Measurements from ENCODE around the gene AP5B1.

The AP5B1 gene

GRCh38 chr11:65781962-65782815 is 1.4 kb upstream of the AP5B1 start:
- Histone ChIP-seq H3K36me3 (ENCODE audit: control insufficient read depth in 2 of 2, insufficient read depth in 1 of 2, low read length in 2 of 2) (peaks cover 0 to 25% of the 10 kb centered on the region in 2 experiments; a peak in 1 of 3 replicates), H3K27ac (ENCODE audit: extremely low read depth, low read depth, low read length) (no peak overlapping the region), H3K4me3 (ENCODE audit: low read depth, low read length) (no peak overlapping the region), H3K4me1 (ENCODE audit: control insufficient read depth, insufficient read depth, low read length) (no peaks in the 10 kb centered on the region), H3K9me3 (ENCODE audit: control insufficient read depth, insufficient read depth, low read depth, low read length) (no peaks in the 10 kb centered on the region)
- TF ChIP-seq BCL6B (tag by site-specific recombination; IDR thresholded peaks at IDR 0.05) (no peak), ZNF341 (tag by site-specific recombination; IDR thresholded peaks at IDR 0.05; ENCODE audit: low read depth) (0 out of 2 replicates have a peak, but pooled peaks have one; percentile 22)
- CTCF ChIA-PET, result interaction anchor here (0.7 to 4.3 kb wide), 4 partner anchors 31 to 315 kb away, joined by 3 to 45 read pairs (median 5); partner anchors contain the start of gene RNASEH2C
- POLR2A ChIA-PET, result no interaction called here

GRCh38 chr11:65781152-65781961 is 581 bp upstream of the AP5B1 start:
- POLR2A ChIA-PET, result interaction anchor here (2.7 kb wide), 1 partner anchor 61 kb away, joined by 23 read pairs; the partner anchor contains the start of gene RNASEH2C
- Histone ChIP-seq H3K36me3 (ENCODE audit: control insufficient read depth in 2 of 2, insufficient read depth in 1 of 2, low read length in 2 of 2) (peaks cover 0 to 34% of the 10 kb centered on the region in 2 experiments; a peak in 1 of 3 replicates), H3K9me3 (ENCODE audit: control insufficient read depth, insufficient read depth, low read depth, low read length) (no peaks in the 10 kb centered on the region), H3K4me3 (ENCODE audit: low read depth, low read length) (peak overlapping the region; percentile 76), H3K4me1 (ENCODE audit: control insufficient read depth, insufficient read depth, low read length) (no peaks in the 10 kb centered on the region), H3K27ac (ENCODE audit: extremely low read depth, low read depth, low read length) (no peak overlapping the region; the same call in 1 of the 2 replicates)
- no peak for TF ChIP-seq ZNF600 (tag by site-specific recombination; IDR thresholded peaks at IDR 0.05)
- no peak for TF ChIP-seq ZNF530 (tag by site-specific recombination; IDR thresholded peaks at IDR 0.05; ENCODE audit: low read depth)
- TF ChIP-seq ZNF426 (tag by site-specific recombination; IDR thresholded peaks at IDR 0.05), result no peak
- CTCF ChIA-PET, result interaction anchor here (0.5 to 4.3 kb wide), 9 partner anchors 10 to 316 kb away, joined by 3 to 45 read pairs (median 5); no protein-coding TSS in a partner anchor

GRCh38 chr11:65779919-65780769 is 632 bp downstream of the AP5B1 start:
- CTCF ChIA-PET, result interaction anchor here (0.6 to 4.3 kb wide), 48 partner anchors 8 to 909 kb away, joined by 3 to 45 read pairs (median 4); partner anchors contain the start of genes CCDC85B, CFL1, FIBP and KAT5
- Histone ChIP-seq H3K36me3 (ENCODE audit: control insufficient read depth in 2 of 2, insufficient read depth in 1 of 2, low read length in 2 of 2) (peaks cover 0 to 41% of the 10 kb centered on the region in 2 experiments; a peak in 1 of 3 replicates), H3K4me3 (ENCODE audit: low read depth, low read length) (peak overlapping the region; percentile 76), H3K9me3 (ENCODE audit: control insufficient read depth, insufficient read depth, low read depth, low read length) (no peaks in the 10 kb centered on the region), H3K4me1 (ENCODE audit: control insufficient read depth, insufficient read depth, low read length) (no peaks in the 10 kb centered on the region), H3K27ac (ENCODE audit: extremely low read depth, low read depth, low read length) (peak overlapping the region; percentile 90)
- POLR2A ChIA-PET, result interaction anchor here (0.5 to 2.7 kb wide), 9 partner anchors 9 to 509 kb away, joined by 3 to 23 read pairs (median 3); partner anchors contain the start of genes FIBP, KAT5, RNASEH2C and YIF1A
- TF ChIP-seq PRDM4 (tag by site-specific recombination; IDR thresholded peaks at IDR 0.05) (no peak), ZXDB (tag by site-specific recombination; IDR thresholded peaks at IDR 0.05) (peak; percentile 53; the same call in 1 of the 2 replicates), ZSCAN16 (tag by site-specific recombination; IDR thresholded peaks at IDR 0.05) (no peak), PRDM6 (tag by site-specific recombination; IDR thresholded peaks at IDR 0.05) (no peak), KLF17 (tag by site-specific recombination; IDR thresholded peaks at IDR 0.05) (no peak), ZNF10 (tag by site-specific recombination; IDR thresholded peaks at IDR 0.05) (peak; percentile 73), BCL11A (tag by site-specific recombination; IDR thresholded peaks at IDR 0.05; ENCODE audit: low read depth) (no peak), ZNF596 (tag by site-specific recombination; IDR thresholded peaks at IDR 0.05) (no peak), EGR2 (tag by site-specific recombination; IDR thresholded peaks at IDR 0.05; ENCODE audit: low read depth) (no peak), ZSCAN30 (tag by site-specific recombination; IDR thresholded peaks at IDR 0.05) (peak; percentile 81), ZNF37A (tag by site-specific recombination; IDR thresholded peaks at IDR 0.05) (no peak), ZNF202 (tag by site-specific recombination; IDR thresholded peaks at IDR 0.05; ENCODE audit: borderline replicate concordance) (no peak)

Measured in HEK293 (cell line).